ENCODE results near the gene AGFG1.
"Not testable (repeated sequence)": the region's sequence is repeated elsewhere in the genome, so short reads cannot be mapped to it uniquely, and the experiment has no call there.

AGFG1 gene

GRCh38 chr2:227534714-227535113 is 62.8 kb downstream of the AGFG1 start:
- DNase-seq (ENCODE audit: low read depth in 2 of 3, low spot score in 1 of 3): no peak

DNA sequence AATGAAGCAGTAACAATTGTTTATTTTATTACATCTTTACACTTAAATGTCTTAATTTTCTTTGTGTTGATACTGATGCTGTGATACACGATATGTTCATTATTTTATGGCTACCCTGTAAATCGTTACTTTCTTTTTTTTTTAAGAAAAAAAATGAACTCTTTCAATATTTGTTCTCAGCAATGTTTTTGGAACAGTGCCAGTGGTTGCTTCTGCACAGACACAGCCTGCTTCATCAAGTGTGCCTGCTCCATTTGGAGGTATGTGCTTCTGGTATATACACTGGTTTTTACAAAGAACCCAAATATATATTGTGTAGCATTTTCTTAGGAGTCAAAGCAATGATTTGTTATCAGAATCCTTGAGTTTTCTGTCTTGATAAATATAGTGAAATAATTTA is 64.5 kb downstream of the AGFG1 start:
- DNase-seq (ENCODE audit: low read depth in 2 of 3, low spot score in 1 of 3): no peak

DNA sequence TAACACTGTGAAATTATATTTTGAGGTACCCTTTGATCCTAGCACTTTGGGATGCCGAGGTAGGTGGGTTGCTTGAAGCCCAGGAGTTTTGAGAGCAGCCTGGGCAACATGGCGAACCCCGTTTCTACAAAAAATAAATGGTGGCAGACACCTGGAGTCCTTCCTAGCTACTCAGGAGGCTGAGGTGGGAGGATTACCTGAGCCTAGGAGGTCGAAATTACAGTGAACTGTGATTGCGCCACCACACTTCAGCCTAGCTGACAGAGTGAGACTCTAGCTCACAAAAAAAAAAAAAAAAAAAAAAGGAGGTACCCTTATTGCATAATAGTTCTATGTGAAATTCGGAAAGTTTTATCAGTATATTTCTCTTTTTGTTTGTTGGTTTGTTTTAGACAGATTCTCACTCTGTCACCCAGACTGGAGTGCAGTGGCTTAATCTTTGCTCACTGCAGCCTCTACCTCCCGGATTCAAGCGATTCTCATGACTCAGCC is 67.6 kb downstream of the AGFG1 start:
- no peak for DNase-seq (ENCODE audit: low read depth in 2 of 3, low spot score in 1 of 3)

DNA sequence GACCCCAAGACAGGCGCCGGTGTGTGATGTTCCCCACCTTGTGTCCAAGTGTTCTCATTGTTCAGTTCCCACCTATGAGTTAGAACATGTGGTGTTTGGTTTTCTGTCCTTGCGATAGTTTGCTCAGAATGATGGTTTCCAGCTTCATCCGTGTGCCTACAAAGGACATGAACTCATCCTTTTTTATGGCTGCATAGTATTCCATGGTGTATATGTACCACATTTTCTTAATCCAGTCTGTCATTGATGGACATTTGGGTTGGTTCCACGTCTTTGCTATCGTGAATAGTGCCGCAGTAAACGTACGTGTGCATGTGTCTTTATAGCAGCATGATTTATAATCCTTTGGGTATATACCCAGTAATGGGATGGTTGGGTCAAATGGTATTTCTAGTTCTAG is 68.4 kb downstream of the AGFG1 start:
- not testable (repeated sequence) for DNase-seq (ENCODE audit: low read depth in 2 of 3, low spot score in 1 of 3)

DNA sequence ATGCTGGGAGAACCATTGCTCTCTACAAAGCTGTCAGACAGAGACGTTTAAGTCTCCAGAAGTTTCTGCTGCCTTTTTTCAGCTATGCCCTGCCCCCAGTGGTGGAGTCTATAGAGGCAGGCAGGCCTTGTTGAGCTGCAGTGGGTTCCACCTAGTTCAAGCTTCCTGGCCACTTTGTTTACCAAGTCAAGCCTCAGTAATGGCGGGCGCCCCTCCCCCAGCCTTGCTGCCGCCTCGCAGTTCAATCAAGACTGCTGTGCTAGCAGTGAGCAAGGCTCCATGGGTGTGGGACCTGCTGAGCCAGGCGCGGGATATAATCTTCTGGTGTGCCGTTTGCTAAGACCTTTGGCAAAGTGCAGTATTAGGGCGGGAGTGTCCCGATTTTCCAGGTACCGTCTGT is 74.0 kb downstream of the AGFG1 start:
- no peak for DNase-seq (ENCODE audit: low read depth in 2 of 3, low spot score in 1 of 3)

DNA sequence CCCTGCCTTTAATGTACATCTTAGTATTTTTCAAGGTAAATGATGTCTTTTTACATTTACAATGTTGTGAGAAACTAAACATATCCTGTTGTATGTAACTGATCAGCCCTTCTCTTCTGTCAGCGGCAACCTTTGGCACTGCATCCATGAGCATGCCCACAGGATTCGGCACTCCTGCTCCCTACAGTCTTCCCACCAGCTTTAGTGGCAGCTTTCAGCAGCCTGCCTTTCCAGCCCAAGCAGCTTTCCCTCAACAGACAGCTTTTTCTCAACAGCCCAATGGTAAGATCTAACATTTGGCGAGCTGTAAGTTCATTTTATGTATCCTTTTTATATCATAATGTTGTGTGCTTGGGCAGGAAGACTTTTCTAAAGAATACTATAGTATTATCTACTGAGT is 79.9 kb downstream of the AGFG1 start:
- no peak for DNase-seq (ENCODE audit: low read depth in 2 of 3, low spot score in 1 of 3)

GRCh38 chr2:227562581-227562980 is 90.6 kb downstream of the AGFG1 start:
- no peak for DNase-seq (ENCODE audit: low read depth in 2 of 3, low spot score in 1 of 3)

DNA sequence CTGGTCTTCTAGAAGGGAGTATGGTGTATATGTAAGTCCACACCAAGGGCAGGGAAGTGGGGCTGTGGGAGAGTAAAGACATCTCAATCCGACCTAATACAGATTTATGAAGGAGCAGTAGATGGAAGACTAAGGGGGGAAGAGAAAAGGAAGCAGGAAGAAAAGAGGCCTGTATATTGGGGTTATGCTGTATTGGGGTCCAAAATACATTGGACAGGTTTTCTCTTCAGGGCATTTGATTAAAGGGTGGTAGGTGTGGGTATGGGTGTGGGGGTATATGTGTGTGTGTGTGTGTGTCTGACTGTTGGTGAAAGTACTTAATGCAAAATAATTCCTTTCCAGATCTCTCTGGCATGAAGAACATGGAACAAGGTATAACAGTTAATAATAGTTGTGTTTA is 93.1 kb downstream of the AGFG1 start:
- DNase-seq (ENCODE audit: low read depth in 2 of 3, low spot score in 1 of 3): no peak

- no peak for DNase-seq (ENCODE audit: low read depth in 2 of 3, low spot score in 1 of 3)
Observed at GRCh38 chr2:227566012-227566411, 94.1 kb downstream of the AGFG1 start.

DNA sequence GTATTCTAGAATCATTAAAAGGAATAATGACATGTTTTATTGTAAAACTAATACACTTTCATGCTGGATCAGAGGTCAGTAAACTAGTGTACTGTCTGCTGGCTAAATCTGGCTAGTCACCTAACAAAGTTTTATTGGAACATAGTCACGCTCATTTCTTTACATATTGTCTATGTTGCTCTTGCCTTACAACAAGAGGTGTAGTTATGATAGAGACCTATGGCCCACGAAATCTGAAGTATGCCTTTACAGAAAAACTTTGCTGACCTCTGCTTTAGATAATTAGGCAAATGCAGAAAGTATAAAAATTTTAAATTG is 96.9 kb downstream of the AGFG1 start:
- no peak for DNase-seq (ENCODE audit: low read depth in 2 of 3, low spot score in 1 of 3)

DNA sequence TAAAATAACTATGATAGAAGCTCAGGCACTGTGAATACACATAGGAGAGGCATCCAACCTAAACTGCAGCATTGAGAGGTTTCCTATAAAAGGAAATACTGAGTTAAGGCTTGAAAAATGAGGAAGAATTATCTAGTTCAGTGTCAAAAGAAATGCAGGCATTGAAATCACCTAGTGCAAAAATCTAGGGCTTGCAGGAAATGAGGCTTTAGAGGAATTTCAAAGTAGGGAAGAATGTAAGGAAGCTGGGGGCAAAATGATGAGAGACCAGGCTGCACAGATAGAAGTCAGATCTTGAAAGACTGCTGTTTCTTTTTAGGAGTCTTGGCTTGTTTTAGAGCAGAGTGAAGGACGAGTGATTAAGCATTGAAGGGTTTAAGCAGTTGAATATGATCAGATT is 98.7 kb downstream of the AGFG1 start:
- no peak for DNase-seq (ENCODE audit: low read depth in 2 of 3, low spot score in 1 of 3)

GRCh38 chr2:227576110-227576509 is 104.2 kb downstream of the AGFG1 start:
- no peak for DNase-seq (ENCODE audit: low read depth in 2 of 3, low spot score in 1 of 3)

DNA sequence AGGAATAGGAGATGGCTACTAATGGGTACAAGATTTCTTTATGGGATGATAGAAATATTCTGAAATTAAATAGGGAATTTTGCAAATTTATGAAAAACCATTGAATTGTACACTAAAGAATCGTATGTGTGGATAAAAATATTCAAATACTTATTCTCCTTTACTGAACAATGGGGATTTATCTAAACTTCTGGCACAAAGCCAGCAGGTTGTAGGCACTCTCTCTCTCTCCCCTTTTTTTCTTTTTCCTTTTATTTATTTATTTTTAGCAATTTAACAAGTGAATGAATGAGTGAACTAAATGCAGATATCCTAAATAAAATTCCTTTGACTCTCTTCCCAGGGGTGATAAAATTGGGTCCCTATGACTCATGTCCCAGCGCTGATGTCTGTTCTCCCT is 104.9 kb downstream of the AGFG1 start:
- DNase-seq (ENCODE audit: low read depth in 2 of 3, low spot score in 1 of 3): no peak

- no peak for DNase-seq (ENCODE audit: low read depth in 2 of 3, low spot score in 1 of 3)
Observed at GRCh38 chr2:227577555-227577954, 105.6 kb downstream of the AGFG1 start.

DNA sequence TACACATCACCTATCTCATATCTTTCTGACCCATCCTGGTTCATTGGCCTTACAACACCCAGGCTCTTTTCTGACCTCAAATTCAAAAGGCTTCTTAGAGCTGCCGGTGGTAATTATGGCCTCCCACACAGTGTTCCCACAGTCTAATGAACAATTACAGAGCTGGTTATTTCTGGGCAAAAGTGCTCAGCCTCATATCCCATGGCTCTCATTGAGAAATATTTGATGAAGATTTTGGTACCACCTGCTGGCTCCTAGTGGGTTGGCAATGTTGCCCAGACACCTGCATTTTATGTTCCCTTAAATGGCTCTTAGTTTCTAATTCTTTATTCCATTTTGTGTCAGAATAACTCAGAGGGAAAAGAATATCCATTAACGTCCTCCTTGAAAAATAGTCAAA is 106.7 kb downstream of the AGFG1 start:
- DNase-seq (ENCODE audit: low read depth in 2 of 3, low spot score in 1 of 3): no peak

GRCh38 chr2:227579791-227580190 is 107.8 kb downstream of the AGFG1 start:
- DNase-seq (ENCODE audit: low read depth in 2 of 3, low spot score in 1 of 3): no peak

DNA sequence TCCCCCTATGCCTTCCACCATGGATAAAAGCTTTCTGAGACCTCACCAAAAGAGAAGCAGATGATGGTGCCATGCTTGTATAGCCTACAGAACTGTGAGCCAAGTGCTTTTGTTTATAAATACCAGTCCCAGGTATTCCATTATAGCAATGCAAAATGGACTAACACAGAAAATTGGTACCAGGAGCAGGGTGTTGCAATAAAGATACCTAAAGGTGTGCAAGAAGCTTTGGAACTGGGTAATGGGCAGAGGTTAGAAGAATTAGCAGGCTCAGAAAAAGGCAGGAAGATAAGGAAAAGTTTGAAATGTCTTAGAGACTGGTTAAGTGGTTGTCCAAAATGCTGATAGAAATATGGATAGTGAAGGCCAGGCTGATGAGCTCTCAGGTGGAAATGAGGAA is 110.4 kb downstream of the AGFG1 start:
- DNase-seq (ENCODE audit: low read depth in 2 of 3, low spot score in 1 of 3): no peak

- DNase-seq (ENCODE audit: low read depth in 2 of 3, low spot score in 1 of 3): no peak
Observed at GRCh38 chr2:227592694-227593387, 120.9 kb downstream of the AGFG1 start.

- no peak for DNase-seq (ENCODE audit: low read depth in 2 of 3, low spot score in 1 of 3)
Observed at GRCh38 chr2:227595797-227596196, 123.8 kb downstream of the AGFG1 start.

DNA sequence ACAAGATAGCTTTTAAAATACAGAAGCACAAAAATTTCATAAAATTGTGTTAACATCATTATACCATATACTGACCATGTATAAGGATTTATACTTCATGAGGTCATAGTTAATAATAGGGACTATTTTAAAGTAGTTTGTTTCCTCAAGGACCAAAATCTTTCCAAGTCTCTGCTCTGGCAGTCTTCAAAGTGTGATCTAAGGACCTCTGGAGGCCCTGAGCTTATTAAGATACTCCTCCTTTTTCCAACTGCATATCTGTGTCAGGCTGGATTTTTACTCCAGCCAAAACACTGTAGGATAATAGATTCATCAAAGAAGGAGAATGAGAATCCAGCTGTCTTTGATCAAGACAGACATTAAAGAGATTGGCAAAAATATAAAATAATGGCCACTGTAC is 125.1 kb downstream of the AGFG1 start:
- DNase-seq (ENCODE audit: low read depth in 2 of 3, low spot score in 1 of 3): no peak

DNA sequence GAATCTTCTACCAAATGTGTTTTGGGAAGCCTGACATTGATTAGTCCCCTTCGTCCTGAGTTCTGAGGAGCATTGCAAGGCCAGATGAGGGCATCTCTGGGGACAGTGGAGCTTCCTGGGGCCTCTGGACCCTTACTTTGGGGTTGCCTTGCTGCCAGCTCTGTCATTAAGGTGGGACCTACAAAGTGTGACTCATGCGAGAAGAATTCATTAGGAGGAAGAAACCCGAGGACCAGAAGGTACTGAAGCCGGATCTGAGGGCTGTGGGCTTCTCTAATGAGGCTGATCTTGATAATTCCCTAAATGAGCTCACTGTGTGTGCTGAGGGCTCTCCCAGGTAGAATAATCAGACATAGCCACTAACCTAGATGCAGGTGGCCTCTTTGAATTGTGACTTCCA is 126.0 kb downstream of the AGFG1 start:
- no peak for DNase-seq (ENCODE audit: low read depth in 2 of 3, low spot score in 1 of 3)

DNA sequence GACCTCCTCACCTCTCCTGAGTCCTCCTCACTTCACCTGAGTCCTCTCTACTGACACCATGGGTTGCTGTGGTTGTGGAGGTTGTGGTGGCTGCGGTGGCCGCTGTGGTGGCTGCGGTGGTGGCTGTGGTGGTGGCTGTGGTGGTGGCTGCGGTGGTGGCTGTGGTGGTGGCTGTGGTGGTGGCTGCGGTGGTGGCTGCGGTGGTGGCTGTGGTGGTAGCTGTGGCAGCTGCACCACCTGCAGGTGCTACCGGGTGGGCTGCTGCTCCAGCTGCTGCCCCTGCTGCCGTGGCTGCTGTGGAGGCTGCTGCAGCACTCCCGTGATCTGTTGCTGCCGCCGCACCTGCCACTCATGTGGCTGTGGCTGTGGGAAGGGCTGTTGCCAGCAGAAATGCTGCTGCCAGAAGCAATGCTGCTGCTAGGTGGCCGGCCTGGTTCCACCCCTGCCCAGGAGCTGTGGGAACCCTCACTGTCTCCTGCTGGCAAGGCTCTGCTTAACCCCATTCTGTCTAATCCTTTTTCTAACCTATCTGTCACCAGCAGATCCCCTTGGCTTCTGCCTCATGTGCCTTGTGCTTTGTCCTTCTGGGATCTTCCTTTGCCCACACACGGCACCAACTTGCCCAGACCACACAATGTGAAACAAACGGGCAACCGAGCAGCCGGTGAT is 127.0 kb downstream of the AGFG1 start, which contains the start of gene SCYGR2:
Gene SCYGR2 (plus strand): TSS at position 59 of the 669 bp plus-strand sequence. CDS start 0 bp downstream, at position 59.
- DNase-seq (ENCODE audit: low read depth in 2 of 3, low spot score in 1 of 3): not testable (repeated sequence)

GRCh38 chr2:227602358-227602757 is 130.4 kb downstream of the AGFG1 start:
- DNase-seq (ENCODE audit: low read depth in 2 of 3, low spot score in 1 of 3): no peak
